ENCODE measurements around the gene HABP2. TPM values are rescaled to one million over a fixed set of nuclear protein-coding genes. Genes with fewer than 3 reads are reported as not detected.

The HABP2 gene
- total and polyA plus RNA-seq, 2 experiments from 2014 or later: not detected

GRCh38 chr10:113525713-113526112 is 27.1 kb upstream of the HABP2 start:
- Histone ChIP-seq H2AFZ (no peak overlapping the region), H3K36me3 (ENCODE audit: insufficient read depth) (no peaks in the 10 kb centered on the region), H4K20me1 (replicated peaks; ENCODE audit: insufficient read depth) (no peaks in the 10 kb centered on the region), H3K79me2 (replicated peaks; ENCODE audit: insufficient read depth) (no peaks in the 10 kb centered on the region), H3K4me3 (no peak overlapping the region), H3K4me2 (no peak overlapping the region), H3K9me2 (ENCODE audit: insufficient read depth) (no peaks in the 10 kb centered on the region), H3F3A (replicated peaks; ENCODE audit: low read depth) (no peaks in the 10 kb centered on the region), H3K4me1 (ENCODE audit: insufficient read depth) (no peaks in the 10 kb centered on the region), H3K27me3 (ENCODE audit: insufficient read depth) (no peaks in the 10 kb centered on the region), H3K27ac (ENCODE audit: low read depth) (no peak overlapping the region)
- Mint-ChIP-seq H3K27me3 (ENCODE audit: insufficient read depth, low read depth, poor library complexity) (no peaks in the 10 kb centered on the region), H3K9me3 (no peaks in the 10 kb centered on the region), H3K36me3 (ENCODE audit: low read depth) (no peaks in the 10 kb centered on the region), H3K4me3 (no peak overlapping the region), H3K4me1 (peaks cover 2% of the 10 kb centered on the region; the same call in 1 of the 3 replicates), H3K27ac (no peak overlapping the region)
- no peak for ATAC-seq
- TF ChIP-seq CTCF (conservative IDR thresholded peaks at IDR 0.05; ENCODE audit: low read depth in 2 of 2) (no peak), CREB1 (CRISPR knock-in tag; IDR thresholded peaks at IDR 0.05; ENCODE audit: low read depth) (no peak), ZNF331 (CRISPR knock-in tag; IDR thresholded peaks at IDR 0.05; ENCODE audit: low read depth) (no peak), ZNF462 (CRISPR knock-in tag; IDR thresholded peaks at IDR 0.05) (no peak), STAT1 (IDR thresholded peaks at IDR 0.05; ENCODE audit: unreplicated experiment) (no peak), JUNB (IDR thresholded peaks at IDR 0.05; ENCODE audit: unreplicated experiment) (no peak), NANOG (IDR thresholded peaks at IDR 0.05; ENCODE audit: borderline replicate concordance) (no peak), ETS1 (IDR thresholded peaks at IDR 0.05) (no peak), ZNF114 (CRISPR knock-in tag; IDR thresholded peaks at IDR 0.05) (no peak), REST (IDR thresholded peaks at IDR 0.05; ENCODE audit: unreplicated experiment) (no peak), POLR2AphosphoS5 (IDR thresholded peaks at IDR 0.05; ENCODE audit: low read depth) (no peak), EZH2phosphoT487 (IDR thresholded peaks at IDR 0.05; ENCODE audit: unreplicated experiment) (no peak), EZH2 (IDR thresholded peaks at IDR 0.05; ENCODE audit: low read depth, unreplicated experiment) (no peak)
- DNase-seq (ENCODE audit: low spot score): no peak

Data from GM23338 (cell line).